Loucy (cell line): ENCODE measurements around the gene CTTNBP2.

ENCODE experiments used
- H2AFZ ChIP-seq: fragments of 200-600 bp; sonication (generic); 2 replicates; pipeline ENCODE4 v1.6.0; 2016; ENCODE audit warnings: antibody characterized with exemption, mild to moderate bottlenecking, low read length, moderate library complexity
- H3F3A ChIP-seq: fragments of 200-600 bp; 2 replicates; pipeline ENCODE4 v1.6.0; 2016; ENCODE audit warnings: antibody characterized with exemption, low read depth, mild to moderate bottlenecking
- H3K27me3 ChIP-seq: fragments of 200-600 bp; sonication (generic); 2 replicates; pipeline ENCODE4 v1.6.1; 2014; ENCODE audit warnings: low read length, mild to moderate bottlenecking; ENCODE audit not compliant: insufficient read depth, poor library complexity, severe bottlenecking
- H3K36me3 ChIP-seq: fragments of 200-600 bp; sonication (generic); 2 replicates; pipeline ENCODE4 v1.6.1; 2016; ENCODE audit warnings: low read length; ENCODE audit not compliant: insufficient read depth
- H3K4me1 ChIP-seq: fragments of 200-600 bp; sonication (generic); 2 replicates; pipeline ENCODE4 v1.5.1; 2014; ENCODE audit warnings: low read length, mild to moderate bottlenecking; ENCODE audit not compliant: insufficient read depth, poor library complexity, severe bottlenecking
- H3K4me2 ChIP-seq: fragments of 200-600 bp; sonication (generic); 2 replicates; pipeline ENCODE4 v1.6.0; 2014; ENCODE audit warnings: antibody characterized with exemption, low read length, low read depth, mild to moderate bottlenecking; ENCODE audit not compliant: poor library complexity, severe bottlenecking
- H3K4me3 ChIP-seq: fragments of 200-600 bp; sonication (generic); 2 replicates; pipeline ENCODE4 v1.5.1; 2014; ENCODE audit warnings: low read length, mild to moderate bottlenecking, mixed read lengths; ENCODE audit not compliant: poor library complexity, severe bottlenecking
- H3K79me2 ChIP-seq: fragments of 200-600 bp; sonication (generic); 2 replicates; pipeline ENCODE4 v1.6.1; 2014; ENCODE audit warnings: low read length; ENCODE audit not compliant: insufficient read depth
- H3K9ac ChIP-seq: fragments of 200-600 bp; sonication (generic); 2 replicates; pipeline ENCODE4 v1.6.0; 2014; ENCODE audit warnings: mild to moderate bottlenecking, low read depth, low read length, moderate library complexity; ENCODE audit not compliant: poor library complexity, severe bottlenecking
- H3K9me2 ChIP-seq: fragments of 200-600 bp; sonication (generic); replicated peaks from 2 replicates; pipeline ENCODE4 v1.6.1; 2016; ENCODE audit warnings: low read depth, low read length, mixed read lengths
- H3K9me3 ChIP-seq: fragments of 200-600 bp; sonication (generic); 2 replicates; pipeline ENCODE4 v1.6.1; 2014; ENCODE audit warnings: mild to moderate bottlenecking, antibody characterized with exemption, low read length, low read depth; ENCODE audit not compliant: insufficient read depth
- H4K20me1 ChIP-seq: fragments of 200-600 bp; sonication (generic); 2 replicates; pipeline ENCODE4 v1.6.0; 2014; ENCODE audit warnings: antibody characterized with exemption, low read length, mild to moderate bottlenecking; ENCODE audit not compliant: insufficient read depth, poor library complexity, severe bottlenecking
- CTCF ChIP-seq: fragments of 200-600 bp; sonication (generic); conservative IDR thresholded peaks from 2 replicates; pipeline ENCODE4 v1.5.1; 2014; ENCODE audit warnings: mild to moderate bottlenecking, antibody characterized with exemption, low read length
- EZH2phosphoT487 ChIP-seq: fragments of 200-600 bp; IDR thresholded peaks from 2 replicates; pipeline ENCODE4 v1.6.1; 2018; ENCODE audit warnings: antibody characterized with exemption, mild to moderate bottlenecking, moderate library complexity, borderline replicate concordance

CTTNBP2 gene

GRCh38 chr7:117901089-117901797 lies 28.0 kb upstream of the CTTNBP2 start:
- no peaks in the 10 kb centered on the region for H3K27me3 ChIP-seq
- no peak overlapping the region for H2AFZ ChIP-seq

GRCh38 chr7:117896339-117896738 lies 23.1 kb upstream of the CTTNBP2 start:
- Histone ChIP-seq H3K4me1 (no peaks in the 10 kb centered on the region), H3K9me3 (no peaks in the 10 kb centered on the region), H3K79me2 (no peaks in the 10 kb centered on the region), H3K9me2 (no peaks in the 10 kb centered on the region), H4K20me1 (no peaks in the 10 kb centered on the region), H3K27me3 (no peaks in the 10 kb centered on the region), H3K9ac (no peak overlapping the region), H3K36me3 (no peaks in the 10 kb centered on the region), H3K4me3 (no peak overlapping the region), H3K4me2 (no peak overlapping the region), H2AFZ (no peak overlapping the region), H3F3A (no peaks in the 10 kb centered on the region)
- TF ChIP-seq CTCF: no peak
- TF ChIP-seq EZH2phosphoT487: no peak

More at GRCh38 chr7:117901089-117901797, 28.0 kb upstream of the CTTNBP2 start:
- no peak for TF ChIP-seq EZH2phosphoT487
- no peak for TF ChIP-seq CTCF
- Histone ChIP-seq H3K9me2 (no peaks in the 10 kb centered on the region), H4K20me1 (no peaks in the 10 kb centered on the region), H3K4me2 (no peak overlapping the region), H3K79me2 (no peaks in the 10 kb centered on the region), H3K9me3 (no peaks in the 10 kb centered on the region), H3K36me3 (no peaks in the 10 kb centered on the region), H3K4me1 (no peaks in the 10 kb centered on the region), H3F3A (no peaks in the 10 kb centered on the region), H3K9ac (no peak overlapping the region), H3K4me3 (no peak overlapping the region)

- Histone ChIP-seq H3K4me1 (no peaks in the 10 kb centered on the region), H3K4me3 (no peak overlapping the region), H3K9me3 (no peaks in the 10 kb centered on the region), H3K79me2 (no peaks in the 10 kb centered on the region), H4K20me1 (no peaks in the 10 kb centered on the region), H3K9ac (no peak overlapping the region), H3K27me3 (no peaks in the 10 kb centered on the region), H3K9me2 (no peaks in the 10 kb centered on the region), H3F3A (no peaks in the 10 kb centered on the region), H2AFZ (no peak overlapping the region), H3K4me2 (no peak overlapping the region), H3K36me3 (no peaks in the 10 kb centered on the region)
- TF ChIP-seq CTCF (no peak), EZH2phosphoT487 (no peak)
Observed at GRCh38 chr7:117895276-117895675, 22.0 kb upstream of the CTTNBP2 start.
